Ishikawa (cell line): ENCODE results near the gene MAP2.

ENCODE experiments used
- CEBPB ChIP-seq: IDR thresholded peaks from 2 replicates; pipeline ENCODE4 v1.6.1; 2012
- CREB1 ChIP-seq: IDR thresholded peaks from 2 replicates; pipeline ENCODE4 v1.6.1; 2012; ENCODE audit warnings: low read depth
- EGR1 ChIP-seq: IDR thresholded peaks from 2 replicates; pipeline ENCODE4 v1.6.1; 2012
- EP300 ChIP-seq: IDR thresholded peaks from 2 replicates; pipeline ENCODE4 v1.6.1; 2012; ENCODE audit warnings: borderline replicate concordance
- FOXM1 ChIP-seq: IDR thresholded peaks from 2 replicates; pipeline ENCODE4 v1.6.1; 2012; ENCODE audit warnings: low read depth, borderline replicate concordance
- MAX ChIP-seq: IDR thresholded peaks from 2 replicates; pipeline ENCODE4 v1.6.1; 2012
- NFIC ChIP-seq: IDR thresholded peaks from 2 replicates; pipeline ENCODE4 v1.6.1; 2012
- RAD21 ChIP-seq: IDR thresholded peaks from 2 replicates; pipeline ENCODE4 v1.6.1; 2012; ENCODE audit warnings: low read depth
- TAF1 ChIP-seq: IDR thresholded peaks from 2 replicates; pipeline ENCODE4 v1.6.1; 2012; ENCODE audit warnings: low read depth, mild to moderate bottlenecking
- TCF12 ChIP-seq: IDR thresholded peaks from 2 replicates; pipeline ENCODE4 v1.6.1; 2012; ENCODE audit warnings: low read depth
- TEAD4 ChIP-seq: IDR thresholded peaks from 2 replicates; pipeline ENCODE4 v1.6.1; 2012
- USF1 ChIP-seq: IDR thresholded peaks from 2 replicates; pipeline ENCODE4 v1.6.1; 2012
- YY1 ChIP-seq: IDR thresholded peaks from 2 replicates; pipeline ENCODE4 v1.6.1; 2012; ENCODE audit warnings: low read depth
- ZBTB7A ChIP-seq: IDR thresholded peaks from 2 replicates; pipeline ENCODE4 v1.6.1; 2012; ENCODE audit warnings: low read depth
- TF ChIP-seq, protein P1 (sequence below): IDR thresholded peaks from 2 replicates; pipeline ENCODE4 v1.6.1; 2012; ENCODE audit warnings: low read depth, mild to moderate bottlenecking

Gene MAP2

GRCh38 chr2:209592106-209592505 is 168.3 kb downstream of the MAP2 start:
- TF ChIP-seq FOXM1 (no peak), CREB1 (no peak), YY1 (no peak), TCF12 (no peak), CEBPB (no peak), NFIC (no peak), EGR1 (no peak), MAX (no peak)

GRCh38 chr2:209593930-209594329 is 170.1 kb downstream of the MAP2 start:
- TF ChIP-seq CEBPB (no peak), USF1 (no peak), TAF1 (no peak), EP300 (no peak), NFIC (no peak), MAX (no peak), EGR1 (no peak), TEAD4 (no peak), RAD21 (no peak), ZBTB7A (no peak), CREB1 (no peak), YY1 (no peak), FOXM1 (no peak), TCF12 (no peak)
- TF ChIP-seq, protein P1, sequence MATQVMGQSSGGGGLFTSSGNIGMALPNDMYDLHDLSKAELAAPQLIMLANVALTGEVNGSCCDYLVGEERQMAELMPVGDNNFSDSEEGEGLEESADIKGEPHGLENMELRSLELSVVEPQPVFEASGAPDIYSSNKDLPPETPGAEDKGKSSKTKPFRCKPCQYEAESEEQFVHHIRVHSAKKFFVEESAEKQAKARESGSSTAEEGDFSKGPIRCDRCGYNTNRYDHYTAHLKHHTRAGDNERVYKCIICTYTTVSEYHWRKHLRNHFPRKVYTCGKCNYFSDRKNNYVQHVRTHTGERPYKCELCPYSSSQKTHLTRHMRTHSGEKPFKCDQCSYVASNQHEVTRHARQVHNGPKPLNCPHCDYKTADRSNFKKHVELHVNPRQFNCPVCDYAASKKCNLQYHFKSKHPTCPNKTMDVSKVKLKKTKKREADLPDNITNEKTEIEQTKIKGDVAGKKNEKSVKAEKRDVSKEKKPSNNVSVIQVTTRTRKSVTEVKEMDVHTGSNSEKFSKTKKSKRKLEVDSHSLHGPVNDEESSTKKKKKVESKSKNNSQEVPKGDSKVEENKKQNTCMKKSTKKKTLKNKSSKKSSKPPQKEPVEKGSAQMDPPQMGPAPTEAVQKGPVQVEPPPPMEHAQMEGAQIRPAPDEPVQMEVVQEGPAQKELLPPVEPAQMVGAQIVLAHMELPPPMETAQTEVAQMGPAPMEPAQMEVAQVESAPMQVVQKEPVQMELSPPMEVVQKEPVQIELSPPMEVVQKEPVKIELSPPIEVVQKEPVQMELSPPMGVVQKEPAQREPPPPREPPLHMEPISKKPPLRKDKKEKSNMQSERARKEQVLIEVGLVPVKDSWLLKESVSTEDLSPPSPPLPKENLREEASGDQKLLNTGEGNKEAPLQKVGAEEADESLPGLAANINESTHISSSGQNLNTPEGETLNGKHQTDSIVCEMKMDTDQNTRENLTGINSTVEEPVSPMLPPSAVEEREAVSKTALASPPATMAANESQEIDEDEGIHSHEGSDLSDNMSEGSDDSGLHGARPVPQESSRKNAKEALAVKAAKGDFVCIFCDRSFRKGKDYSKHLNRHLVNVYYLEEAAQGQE = no peak

GRCh38 chr2:209596262-209596661 is 172.4 kb downstream of the MAP2 start:
- TF ChIP-seq RAD21 (no peak), CEBPB (no peak), TEAD4 (no peak), NFIC (no peak), USF1 (no peak), MAX (no peak), EP300 (no peak), TCF12 (no peak), YY1 (no peak), CREB1 (no peak), ZBTB7A (no peak), FOXM1 (no peak), EGR1 (no peak), TAF1 (no peak)
- TF ChIP-seq, protein P1 = no peak

GRCh38 chr2:209600341-209601171 is 176.7 kb downstream of the MAP2 start:
- TF ChIP-seq TCF12 (no peak), CREB1 (no peak), TEAD4 (no peak), YY1 (no peak), RAD21 (no peak), CEBPB (no peak), EP300 (no peak), TAF1 (no peak), ZBTB7A (no peak), FOXM1 (no peak), MAX (no peak), EGR1 (no peak), USF1 (no peak), NFIC (no peak)
- TF ChIP-seq, protein P1 = no peak
